ENCODE data around the gene PEX13. TPM values are rescaled to one million over a fixed set of nuclear protein-coding genes. Genes with fewer than 3 reads are reported as not detected.
A peak's percentile ranks its signal among the peaks of the same experiment; 100 is the strongest.
"Not testable (repeated sequence)": the region's sequence is repeated elsewhere in the genome, so short reads cannot be mapped to it uniquely, and the experiment has no call there.

PEX13 gene
- total RNA-seq = 10 to 100 TPM; 14.3 to 14.5 TPM

- Mint-ChIP-seq H3K27ac (peak within 1 kb of the TSS; percentile 97), H3K36me3 (ENCODE audit: low read depth) (peaks cover 22% of the 10 kb centered on the region), H3K4me3 (peak within 1 kb of the TSS; percentile 97), H3K4me1 (peaks cover 48% of the 10 kb centered on the region), H3K27me3 (no peaks in the 10 kb centered on the region), H3K9me3 (peaks cover 4% of the 10 kb centered on the region)
- peak; percentile 75 for DNase-seq
- ChIA-PET CTCF (no interaction called here), POLR2A (interaction anchor here (0.5 to 1.0 kb wide), 2 partner anchors 12 to 176 kb away, joined by 3 read pairs; no protein-coding TSS in a partner anchor)
Observed at GRCh38 chr2:61017556-61018317, at the start of gene PEX13, which contains the start of gene PUS10. PEX13 (plus strand) TSS chr2:61017720; CDS start chr2:61017760, 40 bp downstream. PUS10 (minus strand) TSS chr2:61018255; CDS start chr2:61011890, 6,365 bp downstream.

GRCh38 chr2:60972889-60973656 is 44.4 kb upstream of the PEX13 start:
- DNase-seq = no peak
- Mint-ChIP-seq H3K36me3 (ENCODE audit: low read depth) (peaks cover 11% of the 10 kb centered on the region), H3K27ac (no peak overlapping the region), H3K4me1 (peaks cover 36% of the 10 kb centered on the region), H3K4me3 (no peak overlapping the region), H3K27me3 (no peaks in the 10 kb centered on the region), H3K9me3 (no peaks in the 10 kb centered on the region)
- CTCF ChIA-PET = no interaction called here
- POLR2A ChIA-PET = interaction anchor here (1.1 kb wide), 1 partner anchor 8 kb away, joined by 3 read pairs; no protein-coding TSS in a partner anchor

DNA sequence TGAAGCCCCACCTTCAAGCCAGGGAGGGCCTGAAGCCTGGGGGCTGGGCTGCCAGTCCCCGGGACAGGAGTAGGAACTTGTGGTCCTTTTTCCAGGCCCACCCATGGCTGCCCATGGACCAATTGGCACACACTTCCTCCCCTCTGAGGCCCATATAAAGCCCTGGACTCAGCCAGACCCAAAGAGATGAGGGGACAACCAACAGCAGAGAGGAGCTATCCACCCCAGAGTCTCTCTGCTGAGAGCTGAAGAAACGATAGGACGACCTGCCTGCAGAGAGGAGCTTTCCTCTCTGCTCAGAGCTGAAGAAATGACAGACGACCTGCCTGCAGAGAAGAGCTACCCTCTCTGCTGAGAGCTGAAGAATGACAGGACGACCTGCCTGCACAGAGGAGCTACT is 43.8 kb upstream of the PEX13 start:
- peaks cover 34% of the 10 kb centered on the region for H3K4me1 Mint-ChIP-seq
- no peak overlapping the region for H3K27ac Mint-ChIP-seq
- H3K4me3 Mint-ChIP-seq = no peak overlapping the region
- H3K27me3 Mint-ChIP-seq = no peaks in the 10 kb centered on the region
- no peaks in the 10 kb centered on the region for H3K9me3 Mint-ChIP-seq
- ChIA-PET POLR2A (interaction anchor here (1.1 kb wide), 1 partner anchor 8 kb away, joined by 3 read pairs; no protein-coding TSS in a partner anchor), CTCF (interaction anchor here (1.0 to 1.3 kb wide), 4 partner anchors 16 to 26 kb away, joined by 3 to 5 read pairs (median 3); no protein-coding TSS in a partner anchor)
- peaks cover 11% of the 10 kb centered on the region for H3K36me3 Mint-ChIP-seq (ENCODE audit: low read depth)
- no peak for DNase-seq

DNA sequence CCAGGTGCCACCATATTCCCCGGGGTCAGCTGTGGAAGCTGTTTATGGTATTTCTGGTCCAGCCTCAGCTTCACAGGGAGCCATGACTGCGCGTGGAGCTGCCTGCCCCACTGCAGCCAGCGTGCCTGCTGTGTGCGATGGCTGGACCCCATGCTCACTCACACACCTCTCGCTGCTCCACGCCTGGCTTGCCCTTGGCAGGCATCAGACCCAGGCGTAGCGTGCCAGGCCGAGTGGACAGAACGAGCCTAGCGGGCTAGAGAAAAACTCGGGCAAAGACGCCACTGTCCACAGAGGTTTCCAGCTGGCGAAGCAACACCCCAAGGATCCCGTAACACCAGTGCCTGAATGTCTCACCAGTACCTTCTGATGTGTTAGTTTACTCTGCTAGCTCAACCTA is 42.9 kb upstream of the PEX13 start:
- H3K4me1 Mint-ChIP-seq = peaks cover 34% of the 10 kb centered on the region
- H3K4me3 Mint-ChIP-seq = no peak overlapping the region
- H3K27ac Mint-ChIP-seq = no peak overlapping the region
- H3K27me3 Mint-ChIP-seq = no peaks in the 10 kb centered on the region
- POLR2A ChIA-PET = no interaction called here
- peaks cover 11% of the 10 kb centered on the region for H3K36me3 Mint-ChIP-seq (ENCODE audit: low read depth)
- no peak for DNase-seq
- CTCF ChIA-PET = interaction anchor here (1.0 to 1.3 kb wide), 5 partner anchors 11 to 25 kb away, joined by 3 to 5 read pairs (median 3); no protein-coding TSS in a partner anchor
- H3K9me3 Mint-ChIP-seq = no peaks in the 10 kb centered on the region

DNA sequence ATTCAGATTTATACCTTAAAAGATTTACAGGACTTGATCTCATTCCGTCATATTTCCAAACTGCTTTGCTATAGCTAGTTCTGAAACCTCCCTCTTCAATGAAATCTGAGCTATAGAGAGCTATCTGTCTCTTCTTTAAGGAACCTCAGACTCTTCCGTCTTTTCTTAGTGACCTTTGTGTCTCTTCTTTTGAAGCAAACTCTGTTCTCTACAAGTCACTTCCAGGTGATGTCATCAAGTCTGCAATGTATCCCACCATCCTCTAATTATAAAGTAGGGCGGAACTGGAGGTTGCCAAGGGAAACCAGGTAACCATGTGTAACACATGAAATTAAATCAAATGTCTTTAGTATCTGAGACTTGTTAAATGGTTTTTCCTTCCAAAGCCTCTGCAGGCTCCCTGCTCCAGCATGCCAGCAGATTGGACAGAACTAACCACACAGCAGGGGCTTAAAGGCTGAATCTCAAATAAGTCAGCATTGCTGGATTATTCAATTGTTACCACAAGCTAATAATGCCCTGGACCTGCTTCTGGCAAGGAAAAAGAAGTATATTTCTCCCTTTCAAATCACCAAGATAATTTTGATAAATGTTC is 41.2 kb upstream of the PEX13 start:
- H3K4me1 Mint-ChIP-seq = peaks cover 39% of the 10 kb centered on the region
- H3K36me3 Mint-ChIP-seq (ENCODE audit: low read depth) = peaks cover 11% of the 10 kb centered on the region
- no peak for DNase-seq
- no peak overlapping the region for H3K27ac Mint-ChIP-seq
- ChIA-PET POLR2A (interaction anchor here (0.6 kb wide), 1 partner anchor 13 kb away, joined by 6 read pairs; no protein-coding TSS in a partner anchor), CTCF (interaction anchor here (1.8 to 2.5 kb wide), 2 partner anchors 11 to 16 kb away, joined by 4 to 13 read pairs; no protein-coding TSS in a partner anchor)
- H3K4me3 Mint-ChIP-seq = no peak overlapping the region
- no peaks in the 10 kb centered on the region for H3K27me3 Mint-ChIP-seq
- H3K9me3 Mint-ChIP-seq = no peaks in the 10 kb centered on the region

GRCh38 chr2:60976875-60977561 is 40.5 kb upstream of the PEX13 start:
- Mint-ChIP-seq H3K27me3 (no peaks in the 10 kb centered on the region), H3K27ac (peak overlapping the region; percentile 43), H3K4me3 (no peak overlapping the region), H3K9me3 (no peaks in the 10 kb centered on the region), H3K4me1 (peaks cover 37% of the 10 kb centered on the region), H3K36me3 (ENCODE audit: low read depth) (peaks cover 11% of the 10 kb centered on the region)
- no peak for DNase-seq
- POLR2A ChIA-PET = interaction anchor here (0.7 kb wide), 1 partner anchor 11 kb away, joined by 3 read pairs; no protein-coding TSS in a partner anchor
- CTCF ChIA-PET = interaction anchor here (1.0 to 2.5 kb wide), 3 partner anchors 12 to 26 kb away, joined by 3 to 13 read pairs (median 4); no protein-coding TSS in a partner anchor

DNA sequence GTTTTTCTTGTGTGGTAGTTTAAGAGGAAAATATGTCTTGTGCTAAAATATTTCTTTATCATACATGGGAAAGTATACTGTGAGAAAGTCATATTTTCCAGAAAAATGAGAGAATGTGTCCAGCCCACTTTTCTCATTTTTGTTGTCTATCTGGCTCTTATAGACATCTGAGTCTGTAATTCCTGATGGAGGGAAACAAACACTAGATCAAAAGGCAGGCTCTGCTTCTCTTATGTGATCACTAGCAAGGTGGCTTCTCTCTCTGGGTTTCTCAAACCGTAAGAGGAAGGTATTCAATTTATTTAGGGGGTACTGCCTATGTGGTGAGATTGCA is 40.0 kb upstream of the PEX13 start:
- POLR2A ChIA-PET = interaction anchor here (0.7 kb wide), 1 partner anchor 10 kb away, joined by 3 read pairs; no protein-coding TSS in a partner anchor
- H3K4me3 Mint-ChIP-seq = no peak overlapping the region
- no peak overlapping the region for H3K27ac Mint-ChIP-seq
- H3K9me3 Mint-ChIP-seq = no peaks in the 10 kb centered on the region
- peaks cover 35% of the 10 kb centered on the region for H3K4me1 Mint-ChIP-seq
- DNase-seq = no peak
- CTCF ChIA-PET = interaction anchor here (1.0 to 2.5 kb wide), 3 partner anchors 13 to 26 kb away, joined by 3 to 13 read pairs (median 4); no protein-coding TSS in a partner anchor
- peaks cover 11% of the 10 kb centered on the region for H3K36me3 Mint-ChIP-seq (ENCODE audit: low read depth)
- H3K27me3 Mint-ChIP-seq = no peaks in the 10 kb centered on the region

GRCh38 chr2:60979231-60979630 is 38.3 kb upstream of the PEX13 start:
- CTCF ChIA-PET = no interaction called here
- H3K9me3 Mint-ChIP-seq = no peaks in the 10 kb centered on the region
- no peak for DNase-seq
- POLR2A ChIA-PET = no interaction called here
- H3K36me3 Mint-ChIP-seq (ENCODE audit: low read depth) = peaks cover 11% of the 10 kb centered on the region
- H3K27me3 Mint-ChIP-seq = no peaks in the 10 kb centered on the region
- no peak overlapping the region for H3K4me3 Mint-ChIP-seq
- peaks cover 33% of the 10 kb centered on the region for H3K4me1 Mint-ChIP-seq
- no peak overlapping the region for H3K27ac Mint-ChIP-seq

DNA sequence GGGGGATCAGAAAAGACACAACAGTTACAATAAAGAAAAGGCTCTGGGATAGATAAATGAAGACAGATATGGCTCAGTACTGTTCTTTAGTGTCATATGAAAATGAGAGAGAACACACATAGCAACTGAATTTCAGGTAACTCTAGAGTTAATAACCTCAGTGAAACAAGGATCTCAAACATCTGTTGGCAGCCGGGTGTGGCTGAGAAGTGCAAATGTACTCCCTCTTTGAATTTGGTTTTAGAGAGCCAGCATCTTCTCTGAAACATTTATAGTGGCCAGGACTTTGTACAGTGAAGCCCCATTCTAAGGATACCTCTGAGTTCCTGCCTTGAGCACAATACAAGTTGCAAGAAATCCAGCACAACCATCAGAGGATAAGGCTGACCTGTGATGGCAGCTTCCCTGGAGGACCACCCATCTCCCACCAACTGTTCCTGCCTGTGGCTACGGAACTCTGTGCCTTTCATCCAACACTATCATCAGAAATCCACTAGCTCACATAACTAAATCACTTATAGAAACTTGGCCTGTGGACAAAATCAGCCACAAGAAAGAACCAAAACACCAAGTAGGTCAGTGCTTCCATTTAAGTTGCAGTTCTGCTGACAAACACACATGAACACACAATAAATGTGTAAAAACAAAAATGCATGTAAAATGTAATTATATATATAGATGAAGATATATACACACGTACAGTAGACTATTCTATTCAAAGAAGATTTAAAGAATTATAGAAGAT is 37.3 kb upstream of the PEX13 start:
- ChIA-PET POLR2A (no interaction called here), CTCF (interaction anchor here (0.8 to 0.9 kb wide), 2 partner anchors 26 to 155 kb away, joined by 3 read pairs; no protein-coding TSS in a partner anchor)
- Mint-ChIP-seq H3K27me3 (no peaks in the 10 kb centered on the region), H3K4me1 (peaks cover 32% of the 10 kb centered on the region), H3K36me3 (ENCODE audit: low read depth) (peaks cover 4% of the 10 kb centered on the region), H3K9me3 (no peaks in the 10 kb centered on the region), H3K4me3 (no peak overlapping the region), H3K27ac (no peak overlapping the region)
- DNase-seq = no peak

DNA sequence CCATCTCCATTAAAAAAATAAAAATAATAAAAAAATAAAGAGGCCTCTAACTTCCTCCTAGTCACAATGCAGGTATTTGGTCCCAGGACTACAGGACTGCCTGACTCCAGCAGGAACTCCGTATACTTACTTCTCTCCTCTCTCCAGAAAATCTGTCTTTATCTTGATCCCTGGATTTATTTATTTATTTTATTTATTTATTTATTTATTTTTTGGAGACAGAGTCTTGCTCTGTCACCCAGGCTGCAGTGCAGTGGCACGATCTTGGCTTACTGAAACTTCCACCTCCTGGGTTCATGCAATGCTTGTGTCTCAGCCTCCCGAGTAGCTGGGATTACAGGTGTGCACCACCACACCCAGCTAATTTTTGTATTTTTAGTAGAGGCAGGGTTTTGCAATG is 35.5 kb upstream of the PEX13 start:
- POLR2A ChIA-PET; H3K9me3 Mint-ChIP-seq; DNase-seq; H3K27me3 Mint-ChIP-seq; H3K27ac Mint-ChIP-seq; H3K36me3 Mint-ChIP-seq (ENCODE audit: low read depth); H3K4me3 Mint-ChIP-seq: not testable (repeated sequence)
- H3K4me1 Mint-ChIP-seq = peaks cover 17% of the 10 kb centered on the region
- CTCF ChIA-PET = interaction anchor here (0.6 to 1.8 kb wide), 3 partner anchors 16 to 45 kb away, joined by 3 to 5 read pairs (median 3); no protein-coding TSS in a partner anchor

GRCh38 chr2:60984720-60985119 is 32.8 kb upstream of the PEX13 start:
- Mint-ChIP-seq H3K4me1 (peaks cover 11% of the 10 kb centered on the region), H3K4me3 (no peak overlapping the region), H3K27me3 (no peaks in the 10 kb centered on the region), H3K36me3 (ENCODE audit: low read depth) (peaks cover 4% of the 10 kb centered on the region), H3K27ac (no peak overlapping the region), H3K9me3 (no peaks in the 10 kb centered on the region)
- DNase-seq = no peak
- CTCF ChIA-PET = no interaction called here
- POLR2A ChIA-PET = no interaction called here

All from activated CD4-positive, alpha-beta T cell treated with anti-CD3 and anti-CD28 coated beads, Interleukin-2, amount 10 ng/mL, durations not matched to agents 7 days and 5 days (primary cell).